Mesendoderm (in vitro differentiated cells): ENCODE measurements around the gene IFNK.

ENCODE experiments used
- DNase-seq: peaks from one replicate; pipeline ENCODE4 v3.0.0; 2013
- H2AK5ac ChIP-seq: 2 replicates; pipeline ENCODE4 v1.6.1; 2013; ENCODE audit warnings: low read length, inconsistent platforms
- H2BK120ac ChIP-seq: 2 replicates; pipeline ENCODE4 v1.6.1; 2013; ENCODE audit warnings: low read depth, mild to moderate bottlenecking, low read length, moderate library complexity, mixed read lengths
- H2BK15ac ChIP-seq: replicated peaks from 2 replicates; pipeline ENCODE4 v1.6.1; 2013; ENCODE audit warnings: low read depth, mild to moderate bottlenecking, moderate library complexity
- H2BK5ac ChIP-seq: 2 replicates; pipeline ENCODE4 v1.6.1; 2013; ENCODE audit warnings: low read length, inconsistent platforms
- H3K18ac ChIP-seq: 2 replicates; pipeline ENCODE4 v1.6.1; 2013; ENCODE audit warnings: mild to moderate bottlenecking, low read length, mixed read lengths
- H3K23ac ChIP-seq: one replicate; pipeline ENCODE4 v1.6.1; 2013; ENCODE audit warnings: low read length
- H3K27ac ChIP-seq: 2 replicates; pipeline ENCODE4 v1.5.1; 2013; ENCODE audit warnings: low read depth, mild to moderate bottlenecking, inconsistent platforms, low read length, moderate library complexity
- H3K27me3 ChIP-seq: 2 replicates; pipeline ENCODE4 v1.6.1; 2013; ENCODE audit warnings: low read length, control low read depth, mild to moderate bottlenecking, inconsistent platforms; ENCODE audit not compliant: insufficient read depth, poor library complexity
- H3K36me3 ChIP-seq: 2 replicates; pipeline ENCODE4 v1.6.1; 2013; ENCODE audit warnings: low read length, inconsistent platforms; ENCODE audit not compliant: control insufficient read depth, insufficient read depth
- H3K4ac ChIP-seq: one replicate; pipeline ENCODE4 v1.6.1; 2013; ENCODE audit warnings: low read depth, mild to moderate bottlenecking, low read length, moderate library complexity
- H3K4me1 ChIP-seq: 2 replicates; pipeline ENCODE4 v1.6.1; 2013; ENCODE audit warnings: low read depth, low read length, inconsistent platforms; ENCODE audit not compliant: control insufficient read depth
- H3K4me2 ChIP-seq: 2 replicates; pipeline ENCODE4 v1.6.1; 2013; ENCODE audit warnings: low read length
- H3K4me3 ChIP-seq: 2 replicates; pipeline ENCODE4 v1.5.1; 2013; ENCODE audit warnings: mild to moderate bottlenecking, low read length
- H3K56ac ChIP-seq: one replicate; pipeline ENCODE4 v1.6.1; 2013; ENCODE audit warnings: low read length
- H3K79me1 ChIP-seq: 2 replicates; pipeline ENCODE4 v1.6.1; 2013; ENCODE audit warnings: low read length, inconsistent platforms
- H3K79me2 ChIP-seq: 2 replicates; pipeline ENCODE4 v1.6.1; 2013; ENCODE audit warnings: mild to moderate bottlenecking, low read length; ENCODE audit not compliant: control insufficient read depth, insufficient read depth
- H3K9ac ChIP-seq: 2 replicates; pipeline ENCODE4 v1.6.1; 2013; ENCODE audit warnings: low read length, inconsistent platforms
- H4K5ac ChIP-seq: one replicate; pipeline ENCODE4 v1.6.1; 2013; ENCODE audit warnings: low read length
- H4K8ac ChIP-seq: one replicate; pipeline ENCODE4 v1.6.1; 2013; ENCODE audit warnings: low read depth, mild to moderate bottlenecking, control low read depth, low read length, moderate library complexity
- WGBS: extraction: QIAGEN DNeasy Blood & Tissue Kit; methylation state at CpG from one replicate; pipeline ENCODE4 v1.1.7; 2013; ENCODE audit warnings: low lambda C conversion rate, missing lambda C conversion rate; ENCODE audit not compliant: insufficient coverage; ENCODE audit errors: extremely low coverage; 5-methylcytosine and 5-hydroxymethylcytosine counted together

The IFNK gene

DNA sequence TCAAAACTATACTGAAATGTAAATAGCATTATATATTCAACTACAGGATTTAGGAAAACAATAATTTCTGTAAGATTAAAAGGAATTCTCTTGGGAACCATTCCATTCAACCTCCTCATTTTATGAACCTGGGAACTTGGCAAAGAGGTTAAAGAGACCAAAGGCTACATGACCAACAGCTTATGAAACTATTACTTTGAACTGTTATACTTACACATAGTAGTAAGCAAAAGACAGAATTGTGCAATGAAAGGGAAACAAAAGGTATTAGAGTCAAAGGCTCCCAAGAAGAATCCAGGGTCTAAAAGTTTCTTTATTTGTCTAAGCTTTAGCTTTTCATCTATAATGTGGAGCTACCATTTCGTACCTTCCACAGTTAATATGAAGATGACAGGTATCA lies 42.0 kb downstream of the IFNK start:
- no peak overlapping the region for H3K18ac ChIP-seq
- no peak overlapping the region for H3K4me3 ChIP-seq
- H2AK5ac ChIP-seq: no peak overlapping the region
- DNase-seq: no peak
- no peak overlapping the region for H3K56ac ChIP-seq
- no peak overlapping the region for H4K8ac ChIP-seq
- no peak overlapping the region for H3K9ac ChIP-seq
- H2BK120ac ChIP-seq: no peak overlapping the region
- H3K4me1 ChIP-seq: no peaks in the 10 kb centered on the region
- no peaks in the 10 kb centered on the region for H3K79me1 ChIP-seq
- H3K23ac ChIP-seq: no peak overlapping the region
- no peaks in the 10 kb centered on the region for H3K27me3 ChIP-seq
- WGBS: no CpG with 5 or more reads among the region's 1 CpG
- H3K4ac ChIP-seq: no peak overlapping the region
- no peak overlapping the region for H3K4me2 ChIP-seq
- H2BK15ac ChIP-seq: no peak overlapping the region
- no peaks in the 10 kb centered on the region for H3K36me3 ChIP-seq
- H3K79me2 ChIP-seq: no peaks in the 10 kb centered on the region
- no peak overlapping the region for H3K27ac ChIP-seq
- H2BK5ac ChIP-seq: no peak overlapping the region
- no peak overlapping the region for H4K5ac ChIP-seq

DNA sequence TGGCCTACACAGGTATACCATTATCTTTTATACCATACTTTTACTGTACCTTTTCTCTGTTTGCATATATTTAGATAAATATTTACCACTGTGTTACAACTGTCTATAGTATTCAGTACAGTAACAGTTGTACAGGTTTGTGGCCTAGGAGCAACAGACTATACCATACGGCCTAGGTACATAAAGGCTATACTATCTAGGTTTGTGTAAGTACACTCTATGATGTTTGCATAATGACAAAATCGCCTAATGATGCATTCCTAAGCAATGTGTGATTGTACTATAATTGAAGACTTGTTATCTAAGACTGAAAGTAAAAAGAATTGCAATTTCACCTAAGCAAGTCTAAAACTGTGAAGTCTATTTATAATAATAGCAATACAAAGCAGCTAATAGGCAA lies 45.3 kb downstream of the IFNK start:
- WGBS: no CpG with 5 or more reads among the region's 2 CpGs
- no peak overlapping the region for H2BK5ac ChIP-seq
- H3K27ac ChIP-seq: no peak overlapping the region

DNA sequence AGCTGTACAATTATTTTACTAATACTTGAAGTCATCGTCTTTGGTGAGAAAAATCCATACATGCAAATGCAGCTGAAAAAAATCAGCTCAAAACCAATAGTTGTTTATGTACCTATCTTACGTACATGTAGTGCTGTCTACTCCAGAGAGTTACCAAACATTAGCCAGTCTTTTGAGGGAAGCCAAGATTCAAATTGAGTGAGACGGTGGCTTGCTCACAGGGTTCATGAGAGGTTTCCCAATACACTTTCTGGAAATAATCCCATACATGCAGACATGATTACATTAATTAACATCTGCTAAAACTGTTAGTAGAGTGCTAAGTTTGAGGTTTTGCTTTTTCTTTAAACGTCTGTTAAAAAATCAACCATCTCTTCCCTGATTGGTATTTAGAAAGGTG lies 46.9 kb downstream of the IFNK start:
- no CpG with 5 or more reads among the region's 4 CpGs for WGBS
- Histone ChIP-seq H3K27me3 (no peaks in the 10 kb centered on the region), H3K4me3 (no peak overlapping the region), H3K4me2 (no peak overlapping the region), H4K5ac (no peak overlapping the region), H3K4me1 (no peaks in the 10 kb centered on the region), H3K18ac (no peak overlapping the region), H3K79me2 (no peaks in the 10 kb centered on the region), H3K27ac (no peak overlapping the region), H3K9ac (no peak overlapping the region), H2BK5ac (no peak overlapping the region), H3K56ac (no peak overlapping the region), H2BK120ac (no peak overlapping the region), H3K23ac (no peak overlapping the region), H4K8ac (no peak overlapping the region), H2BK15ac (no peak overlapping the region), H3K36me3 (no peaks in the 10 kb centered on the region), H3K79me1 (peaks cover 2% of the 10 kb centered on the region), H3K4ac (no peak overlapping the region), H2AK5ac (no peak overlapping the region)
- no peak for DNase-seq

More for the DNA sequence above, 45.3 kb downstream of the IFNK start:
- Histone ChIP-seq H3K36me3 (no peaks in the 10 kb centered on the region), H3K23ac (no peak overlapping the region), H3K4me1 (no peaks in the 10 kb centered on the region), H4K8ac (no peak overlapping the region), H4K5ac (no peak overlapping the region), H2BK120ac (no peak overlapping the region), H3K27me3 (no peaks in the 10 kb centered on the region), H3K79me2 (no peaks in the 10 kb centered on the region), H3K4me3 (no peak overlapping the region), H3K4ac (no peak overlapping the region), H3K18ac (no peak overlapping the region), H2BK15ac (no peak overlapping the region), H3K9ac (no peak overlapping the region), H3K79me1 (peaks cover 2% of the 10 kb centered on the region), H2AK5ac (no peak overlapping the region), H3K56ac (no peak overlapping the region), H3K4me2 (no peak overlapping the region)
- no peak for DNase-seq

DNA sequence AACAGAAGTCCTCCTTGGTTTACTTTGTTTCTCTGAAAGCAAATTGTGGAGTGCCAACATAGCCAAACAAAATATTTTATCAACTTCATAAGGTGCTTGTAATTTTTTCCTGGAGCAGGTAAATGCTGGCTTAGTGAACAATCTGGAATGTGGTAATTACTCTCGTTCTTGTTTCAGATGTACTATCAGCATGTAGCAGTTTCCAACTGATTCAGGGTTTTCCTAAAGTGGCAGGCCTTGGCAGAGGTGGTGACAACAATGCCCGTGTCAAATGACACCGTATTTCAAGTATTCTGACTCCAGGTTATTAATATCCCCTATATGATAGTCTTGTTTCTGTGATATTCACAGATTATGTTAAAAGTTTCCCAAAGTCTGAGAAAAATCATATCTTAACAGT lies 48.0 kb downstream of the IFNK start:
- H3K56ac ChIP-seq: no peak overlapping the region
- no peak overlapping the region for H3K18ac ChIP-seq
- no peak overlapping the region for H4K5ac ChIP-seq
- no peak overlapping the region for H2BK15ac ChIP-seq
- no peak overlapping the region for H2BK120ac ChIP-seq
- H3K4me1 ChIP-seq: no peaks in the 10 kb centered on the region
- no peak overlapping the region for H3K9ac ChIP-seq
- H3K27me3 ChIP-seq: no peaks in the 10 kb centered on the region
- H3K27ac ChIP-seq: no peak overlapping the region
- no CpG with 5 or more reads among the region's 3 CpGs for WGBS
- H3K4ac ChIP-seq: no peak overlapping the region
- H3K36me3 ChIP-seq: no peaks in the 10 kb centered on the region
- no peaks in the 10 kb centered on the region for H3K79me2 ChIP-seq
- no peak overlapping the region for H3K4me3 ChIP-seq
- H3K79me1 ChIP-seq: peaks cover 2% of the 10 kb centered on the region
- no peak overlapping the region for H2BK5ac ChIP-seq
- no peak for DNase-seq
- H2AK5ac ChIP-seq: no peak overlapping the region
- no peak overlapping the region for H3K23ac ChIP-seq
- H4K8ac ChIP-seq: no peak overlapping the region
- no peak overlapping the region for H3K4me2 ChIP-seq

DNA sequence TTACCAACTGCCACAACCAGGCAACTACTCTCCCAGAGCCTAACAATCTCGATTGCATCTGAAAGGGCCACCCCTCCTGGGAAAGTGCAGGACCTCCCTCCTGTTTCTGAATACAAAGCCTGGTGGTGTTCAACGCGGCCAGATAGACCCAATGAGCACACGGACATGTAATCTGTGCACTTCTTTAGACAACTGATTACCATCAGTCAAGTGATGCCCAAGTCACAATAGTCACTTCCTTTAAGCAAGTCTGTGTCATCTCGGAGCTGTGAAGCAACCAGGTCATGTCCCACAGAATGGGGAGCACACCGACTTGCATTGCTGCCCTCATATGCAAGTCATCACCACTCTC lies 48.5 kb downstream of the IFNK start:
- no peak overlapping the region for H3K18ac ChIP-seq
- peak overlapping the region; percentile 45 for H3K4me2 ChIP-seq
- WGBS: no CpG with 5 or more reads among the region's 6 CpGs
- no peaks in the 10 kb centered on the region for H3K79me2 ChIP-seq
- no peak overlapping the region for H3K23ac ChIP-seq
- H3K79me1 ChIP-seq: peaks cover 2% of the 10 kb centered on the region
- H4K5ac ChIP-seq: no peak overlapping the region
- no peak overlapping the region for H3K27ac ChIP-seq
- no peak overlapping the region for H2BK5ac ChIP-seq
- no peak overlapping the region for H2BK120ac ChIP-seq
- H3K36me3 ChIP-seq: no peaks in the 10 kb centered on the region
- H4K8ac ChIP-seq: no peak overlapping the region
- no peaks in the 10 kb centered on the region for H3K27me3 ChIP-seq
- peak overlapping the region; percentile 24 for H3K4ac ChIP-seq
- peak overlapping the region; percentile 91 for H3K56ac ChIP-seq
- H2BK15ac ChIP-seq: no peak overlapping the region
- H3K4me3 ChIP-seq: peak overlapping the region; percentile 77
- H3K4me1 ChIP-seq: no peaks in the 10 kb centered on the region
- no peak overlapping the region for H2AK5ac ChIP-seq
- DNase-seq: peak; percentile 76
- H3K9ac ChIP-seq: peak overlapping the region; percentile 82

DNA sequence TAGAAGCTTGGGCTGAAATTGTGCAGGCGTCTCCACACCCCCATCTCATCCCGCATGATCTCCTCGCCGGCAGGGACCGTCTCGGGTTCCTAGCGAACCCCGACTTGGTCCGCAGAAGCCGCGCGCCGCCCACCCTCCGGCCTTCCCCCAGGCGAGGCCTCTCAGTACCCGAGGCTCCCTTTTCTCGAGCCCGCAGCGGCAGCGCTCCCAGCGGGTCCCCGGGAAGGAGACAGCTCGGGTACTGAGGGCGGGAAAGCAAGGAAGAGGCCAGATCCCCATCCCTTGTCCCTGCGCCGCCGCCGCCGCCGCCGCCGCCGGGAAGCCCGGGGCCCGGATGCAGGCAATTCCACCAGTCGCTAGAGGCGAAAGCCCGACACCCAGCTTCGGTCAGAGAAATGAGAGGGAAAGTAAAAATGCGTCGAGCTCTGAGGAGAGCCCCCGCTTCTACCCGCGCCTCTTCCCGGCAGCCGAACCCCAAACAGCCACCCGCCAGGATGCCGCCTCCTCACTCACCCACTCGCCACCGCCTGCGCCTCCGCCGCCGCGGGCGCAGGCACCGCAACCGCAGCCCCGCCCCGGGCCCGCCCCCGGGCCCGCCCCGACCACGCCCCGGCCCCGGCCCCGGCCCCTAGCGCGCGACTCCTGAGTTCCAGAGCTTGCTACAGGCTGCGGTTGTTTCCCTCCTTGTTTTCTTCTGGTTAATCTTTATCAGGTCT lies 49.0 kb downstream of the IFNK start, which contains the start of gene C9orf72:
C9orf72 (minus strand) TSS at position 564 of the 716 bp plus-strand sequence. CDS start 6,361 bp downstream, outside the sequence.
- Histone ChIP-seq H3K4me2 (peak within 1 kb of the TSS; percentile 51), H3K27ac (peak within 1 kb of the TSS; percentile 77), H3K4ac (peak within 1 kb of the TSS; percentile 24), H3K56ac (peak within 1 kb of the TSS; percentile 91), H2AK5ac (no peak within 1 kb of the TSS), H3K79me1 (peaks cover 2% of the 10 kb centered on the region), H3K4me3 (peak within 1 kb of the TSS; percentile 77), H2BK5ac (no peak within 1 kb of the TSS), H2BK15ac (no peak within 1 kb of the TSS), H4K5ac (no peak within 1 kb of the TSS), H3K18ac (peak within 1 kb of the TSS; percentile 91), H3K79me2 (no peaks in the 10 kb centered on the region), H3K36me3 (no peaks in the 10 kb centered on the region), H3K23ac (no peak within 1 kb of the TSS), H3K4me1 (no peaks in the 10 kb centered on the region), H4K8ac (no peak within 1 kb of the TSS), H3K9ac (peak within 1 kb of the TSS; percentile 82), H2BK120ac (peak within 1 kb of the TSS; percentile 74), H3K27me3 (no peaks in the 10 kb centered on the region)
- no CpG with 5 or more reads among the region's 72 CpGs for WGBS
- peak; percentile 81 for DNase-seq
